ENCODE results near the gene FNIP1. TPM values are rescaled to one million over a fixed set of nuclear protein-coding genes. Genes with fewer than 3 reads are reported as not detected.

FNIP1 gene
- total and polyA plus RNA-seq, 9 of the 15 experiments (the other 6 are each of a cell fraction or from before 2014, with no cell fraction given) = 5.0 to 32.8 (median 18.4) TPM

DNA sequence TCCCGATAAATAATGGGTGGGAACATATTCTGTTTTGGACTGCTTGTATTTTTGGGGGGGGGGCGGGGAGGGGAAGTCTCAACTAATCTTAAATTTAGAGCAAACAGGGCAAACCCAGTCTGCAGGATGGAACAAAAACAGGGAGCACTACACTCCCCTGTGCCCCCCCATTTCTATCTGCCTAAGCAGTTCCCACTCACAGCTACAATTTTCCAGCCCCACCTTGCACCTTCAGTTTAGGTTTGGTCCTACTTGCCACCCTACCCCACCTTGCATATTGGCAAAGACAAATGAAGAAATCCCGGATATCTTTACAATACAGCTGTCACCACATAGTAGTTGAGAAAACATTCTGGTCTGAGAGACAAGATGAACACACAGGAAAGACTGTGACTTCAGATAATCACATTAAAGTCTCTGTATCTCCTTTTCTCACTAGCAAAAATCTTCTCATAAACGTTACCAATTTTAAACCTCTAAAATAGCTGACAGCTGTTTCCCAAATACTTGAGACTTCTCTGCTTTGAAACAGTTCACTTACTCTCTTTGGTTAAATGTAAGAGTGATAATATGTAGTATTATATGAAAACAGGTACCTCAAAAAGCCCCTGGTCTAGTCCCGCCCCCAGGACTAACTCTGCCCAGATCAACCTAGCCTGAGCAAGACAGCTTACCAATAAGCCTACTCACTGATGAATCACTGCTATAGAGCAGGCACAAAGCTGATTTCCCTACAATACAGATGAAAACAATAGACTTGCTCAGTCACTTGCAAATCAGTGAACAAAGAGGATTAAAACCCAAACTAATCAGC lies 156.6 kb downstream of the FNIP1 start (continued):
- TF ChIP-seq, protein P1, sequence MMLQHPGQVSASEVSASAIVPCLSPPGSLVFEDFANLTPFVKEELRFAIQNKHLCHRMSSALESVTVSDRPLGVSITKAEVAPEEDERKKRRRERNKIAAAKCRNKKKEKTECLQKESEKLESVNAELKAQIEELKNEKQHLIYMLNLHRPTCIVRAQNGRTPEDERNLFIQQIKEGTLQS (IDR thresholded peaks at IDR 0.05) = no peak; the same call in 1 of the 2 replicates
- TF ChIP-seq, protein P1 (CRISPR knock-in tag; conservative IDR thresholded peaks at IDR 0.05) = no peak

DNA sequence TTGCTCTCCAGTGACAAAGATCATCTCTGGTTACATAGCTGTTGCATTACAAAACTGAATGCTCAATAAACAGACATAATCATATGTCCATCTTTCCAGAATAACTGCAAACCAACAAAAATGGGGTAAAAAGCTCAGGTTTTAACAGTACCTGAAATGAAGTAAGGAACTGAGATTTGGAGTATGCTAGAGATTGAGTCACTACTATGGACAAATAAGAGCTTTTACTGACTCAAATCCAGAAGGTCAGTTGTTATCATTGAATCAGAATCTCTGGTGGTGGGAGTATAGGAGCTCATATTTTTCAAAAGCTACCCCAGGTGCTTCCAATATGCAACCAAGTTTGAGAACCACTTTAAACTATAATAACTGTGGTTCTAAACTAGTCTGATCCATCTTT lies 157.7 kb downstream of the FNIP1 start:
- H3K9me1 ChIP-seq (ENCODE audit: control insufficient read depth, insufficient read depth, low read length) = no peaks in the 10 kb centered on the region
- ChIA-PET CTCF (ENCODE audit: low intra/inter-chr PET ratio) (no interaction called here), POLR2A (interaction anchor here (0.6 to 1.9 kb wide), 6 partner anchors 8 to 158 kb away, joined by 3 to 6 read pairs (median 3); partner anchors contain the start of gene FNIP1)
- peaks cover 9% of the 10 kb centered on the region; the same call in 2 of the 3 replicates for H3K36me3 ChIP-seq (ENCODE audit: control insufficient read depth, insufficient read depth, low read length)
- BruUV-seq (replicated peaks) = no TSS peak
- DNase-seq (ENCODE audit: extremely low read depth in 1 of 4, low spot score in 3 of 4) (no peak), FAIRE-seq (no peak), ATAC-seq (no peak)
- peaks cover 9% of the 10 kb centered on the region for H3K79me2 ChIP-seq (ENCODE audit: control insufficient read depth, insufficient read depth, low read length)
- in situ Hi-C loops (cut with MboI) = no loop called here
- no peaks in the 10 kb centered on the region for H3K27me3 ChIP-seq (ENCODE audit: control insufficient read depth in 2 of 2, insufficient read depth in 2 of 2, low read length in 2 of 2)
- no peak overlapping the region for H3K9ac ChIP-seq (ENCODE audit: insufficient read depth in 1 of 2, low read depth in 2 of 2, low read length in 2 of 2)
- H3K9me3 ChIP-seq (replicated peaks; ENCODE audit: control insufficient read depth, insufficient read depth, low read depth, low read length) = no peaks in the 10 kb centered on the region
- TF ChIP-seq, protein P2, sequence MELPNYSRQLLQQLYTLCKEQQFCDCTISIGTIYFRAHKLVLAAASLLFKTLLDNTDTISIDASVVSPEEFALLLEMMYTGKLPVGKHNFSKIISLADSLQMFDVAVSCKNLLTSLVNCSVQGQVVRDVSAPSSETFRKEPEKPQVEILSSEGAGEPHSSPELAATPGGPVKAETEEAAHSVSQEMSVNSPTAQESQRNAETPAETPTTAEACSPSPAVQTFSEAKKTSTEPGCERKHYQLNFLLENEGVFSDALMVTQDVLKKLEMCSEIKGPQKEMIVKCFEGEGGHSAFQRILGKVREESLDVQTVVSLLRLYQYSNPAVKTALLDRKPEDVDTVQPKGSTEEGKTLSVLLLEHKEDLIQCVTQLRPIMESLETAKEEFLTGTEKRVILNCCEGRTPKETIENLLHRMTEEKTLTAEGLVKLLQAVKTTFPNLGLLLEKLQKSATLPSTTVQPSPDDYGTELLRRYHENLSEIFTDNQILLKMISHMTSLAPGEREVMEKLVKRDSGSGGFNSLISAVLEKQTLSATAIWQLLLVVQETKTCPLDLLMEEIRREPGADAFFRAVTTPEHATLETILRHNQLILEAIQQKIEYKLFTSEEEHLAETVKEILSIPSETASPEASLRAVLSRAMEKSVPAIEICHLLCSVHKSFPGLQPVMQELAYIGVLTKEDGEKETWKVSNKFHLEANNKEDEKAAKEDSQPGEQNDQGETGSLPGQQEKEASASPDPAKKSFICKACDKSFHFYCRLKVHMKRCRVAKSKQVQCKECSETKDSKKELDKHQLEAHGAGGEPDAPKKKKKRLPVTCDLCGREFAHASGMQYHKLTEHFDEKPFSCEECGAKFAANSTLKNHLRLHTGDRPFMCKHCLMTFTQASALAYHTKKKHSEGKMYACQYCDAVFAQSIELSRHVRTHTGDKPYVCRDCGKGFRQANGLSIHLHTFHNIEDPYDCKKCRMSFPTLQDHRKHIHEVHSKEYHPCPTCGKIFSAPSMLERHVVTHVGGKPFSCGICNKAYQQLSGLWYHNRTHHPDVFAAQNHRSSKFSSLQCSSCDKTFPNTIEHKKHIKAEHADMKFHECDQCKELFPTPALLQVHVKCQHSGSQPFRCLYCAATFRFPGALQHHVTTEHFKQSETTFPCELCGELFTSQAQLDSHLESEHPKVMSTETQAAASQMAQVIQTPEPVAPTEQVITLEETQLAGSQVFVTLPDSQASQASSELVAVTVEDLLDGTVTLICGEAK (IDR thresholded peaks at IDR 0.05) = no peak
- TF ChIP-seq, protein P2 (CRISPR knock-in tag; IDR thresholded peaks at IDR 0.05) = no peak
- TF ChIP-seq NR3C1 (CRISPR knock-in tag; IDR thresholded peaks at IDR 0.05) = no peak
- TF ChIP-seq KDM1A (IDR thresholded peaks at IDR 0.05) = peak; percentile 65 to 66; a peak in 3 of 4 replicates
- TF ChIP-seq, protein P3, sequence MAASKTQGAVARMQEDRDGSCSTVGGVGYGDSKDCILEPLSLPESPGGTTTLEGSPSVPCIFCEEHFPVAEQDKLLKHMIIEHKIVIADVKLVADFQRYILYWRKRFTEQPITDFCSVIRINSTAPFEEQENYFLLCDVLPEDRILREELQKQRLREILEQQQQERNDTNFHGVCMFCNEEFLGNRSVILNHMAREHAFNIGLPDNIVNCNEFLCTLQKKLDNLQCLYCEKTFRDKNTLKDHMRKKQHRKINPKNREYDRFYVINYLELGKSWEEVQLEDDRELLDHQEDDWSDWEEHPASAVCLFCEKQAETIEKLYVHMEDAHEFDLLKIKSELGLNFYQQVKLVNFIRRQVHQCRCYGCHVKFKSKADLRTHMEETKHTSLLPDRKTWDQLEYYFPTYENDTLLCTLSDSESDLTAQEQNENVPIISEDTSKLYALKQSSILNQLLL (CRISPR knock-in tag; IDR thresholded peaks at IDR 0.05; ENCODE audit: borderline replicate concordance) = no peak
- no peak overlapping the region for H2AFZ ChIP-seq (ENCODE audit: low read depth, low read length)
- no peaks in the 10 kb centered on the region for H4K20me1 ChIP-seq (replicated peaks; ENCODE audit: control insufficient read depth, insufficient read depth, low read length)
- H3K4me3 ChIP-seq = no peak overlapping the region
- no peak overlapping the region for H3K4me2 ChIP-seq (ENCODE audit: insufficient read depth, low read length)
- H3K27ac ChIP-seq (ENCODE audit: extremely low read depth, low read depth, low read length) = no peak overlapping the region
- intact Hi-C loops (cut with micrococcal nuclease) = loop anchor here (5.0 kb wide), 1 partner anchor 108 kb away; no protein-coding TSS in a partner anchor
- H3K4me1 ChIP-seq (replicated peaks in 1 of 2; ENCODE audit: control insufficient read depth in 2 of 2, insufficient read depth in 2 of 2, low read length in 2 of 2) = peaks cover 4 to 32% of the 10 kb centered on the region in 2 experiments; a peak in 4 of 5 replicates

Data from K562 (cell line).